CD4-positive, alpha-beta T cell treated with Interleukin-12 subunit alpha and Interleukin-12 subunit beta, for 1 hour (primary cell): ENCODE measurements around the gene INTS4.
"Not testable (repeated sequence)": the region's sequence is repeated elsewhere in the genome, so short reads cannot be mapped to it uniquely, and the experiment has no call there.

ENCODE experiments used
- DNase-seq: peaks from one replicate; pipeline ENCODE4 v3.0.0-alpha.2; 2020

Gene INTS4, protein sequence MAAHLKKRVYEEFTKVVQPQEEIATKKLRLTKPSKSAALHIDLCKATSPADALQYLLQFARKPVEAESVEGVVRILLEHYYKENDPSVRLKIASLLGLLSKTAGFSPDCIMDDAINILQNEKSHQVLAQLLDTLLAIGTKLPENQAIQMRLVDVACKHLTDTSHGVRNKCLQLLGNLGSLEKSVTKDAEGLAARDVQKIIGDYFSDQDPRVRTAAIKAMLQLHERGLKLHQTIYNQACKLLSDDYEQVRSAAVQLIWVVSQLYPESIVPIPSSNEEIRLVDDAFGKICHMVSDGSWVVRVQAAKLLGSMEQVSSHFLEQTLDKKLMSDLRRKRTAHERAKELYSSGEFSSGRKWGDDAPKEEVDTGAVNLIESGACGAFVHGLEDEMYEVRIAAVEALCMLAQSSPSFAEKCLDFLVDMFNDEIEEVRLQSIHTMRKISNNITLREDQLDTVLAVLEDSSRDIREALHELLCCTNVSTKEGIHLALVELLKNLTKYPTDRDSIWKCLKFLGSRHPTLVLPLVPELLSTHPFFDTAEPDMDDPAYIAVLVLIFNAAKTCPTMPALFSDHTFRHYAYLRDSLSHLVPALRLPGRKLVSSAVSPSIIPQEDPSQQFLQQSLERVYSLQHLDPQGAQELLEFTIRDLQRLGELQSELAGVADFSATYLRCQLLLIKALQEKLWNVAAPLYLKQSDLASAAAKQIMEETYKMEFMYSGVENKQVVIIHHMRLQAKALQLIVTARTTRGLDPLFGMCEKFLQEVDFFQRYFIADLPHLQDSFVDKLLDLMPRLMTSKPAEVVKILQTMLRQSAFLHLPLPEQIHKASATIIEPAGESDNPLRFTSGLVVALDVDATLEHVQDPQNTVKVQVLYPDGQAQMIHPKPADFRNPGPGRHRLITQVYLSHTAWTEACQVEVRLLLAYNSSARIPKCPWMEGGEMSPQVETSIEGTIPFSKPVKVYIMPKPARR

DNA sequence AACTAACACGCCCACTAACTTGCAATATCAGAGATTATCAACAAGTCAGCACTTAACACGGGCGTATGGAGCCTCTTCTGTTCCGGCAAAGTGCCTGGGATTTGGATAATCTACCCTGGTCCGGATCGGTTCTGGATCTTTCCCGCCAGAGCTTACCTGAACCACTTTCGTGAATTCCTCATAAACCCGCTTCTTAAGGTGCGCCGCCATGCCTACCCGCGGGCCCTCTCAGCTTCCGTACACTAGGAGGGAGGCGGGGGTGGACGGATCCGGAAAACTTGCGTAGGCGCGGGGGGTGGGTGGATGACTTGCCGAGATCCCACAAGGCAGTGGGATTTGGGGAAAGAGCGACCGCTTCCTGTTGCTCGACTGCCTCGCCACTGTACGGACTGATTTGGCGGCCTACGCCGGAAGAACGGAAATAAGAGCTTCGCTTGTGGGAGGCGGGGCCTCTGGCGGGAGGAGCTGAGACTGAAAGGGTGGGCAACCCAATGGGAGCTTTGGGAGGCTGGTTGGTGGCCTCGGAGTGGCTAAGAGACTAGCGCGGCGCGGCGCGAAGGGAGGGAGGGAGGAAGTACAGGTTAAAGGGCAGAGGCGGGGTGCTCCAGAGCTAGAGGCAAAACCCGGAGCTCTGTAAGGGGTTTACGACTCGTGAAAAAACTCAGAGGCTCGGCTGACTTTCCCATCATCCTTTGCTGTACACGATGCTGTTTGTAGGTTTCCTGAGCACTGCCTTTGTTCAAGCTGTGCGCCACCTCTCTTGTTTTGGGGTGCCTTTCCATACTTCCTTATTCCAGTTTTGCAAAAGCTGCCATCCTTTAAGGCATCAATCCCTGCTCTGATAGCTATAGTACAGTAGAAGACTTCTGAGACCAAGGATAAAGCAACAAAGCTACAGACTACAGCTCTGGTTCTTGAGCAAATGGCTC is at the start of gene INTS4:
TSS of gene INTS4 (minus strand) at position 235 of the 929 bp plus-strand sequence. CDS start at position 210, 25 bp downstream.
- peak; percentile 98 for DNase-seq

DNA sequence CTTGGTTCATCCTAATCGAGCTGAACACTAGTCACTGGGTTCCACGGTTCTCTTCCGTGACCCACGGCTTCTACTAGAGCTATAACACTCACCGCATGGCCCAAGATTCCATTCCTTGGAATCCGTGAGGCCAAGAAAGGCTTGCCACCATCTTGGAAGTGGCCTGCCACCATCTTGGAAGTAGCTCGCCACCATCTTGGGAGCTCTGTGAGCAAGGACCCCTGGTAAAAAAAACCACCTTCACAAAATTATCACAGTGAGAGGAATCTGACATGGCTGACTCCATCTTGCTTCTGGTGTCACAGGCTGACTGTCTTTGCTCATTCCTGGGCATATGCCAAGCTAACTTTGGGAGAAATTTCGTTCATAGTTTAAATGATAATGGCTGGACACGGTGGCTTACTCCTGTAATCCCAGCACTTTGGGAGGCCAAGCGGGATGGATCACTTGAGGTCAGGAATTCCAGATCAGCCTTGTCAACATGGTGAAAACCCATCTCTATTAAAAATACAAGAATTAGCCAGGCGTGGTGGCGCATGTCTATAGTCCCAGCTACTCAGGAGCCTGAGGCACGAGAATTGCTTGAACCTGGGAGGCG is 47.5 kb upstream of the INTS4 start:
- DNase-seq = no peak

DNA sequence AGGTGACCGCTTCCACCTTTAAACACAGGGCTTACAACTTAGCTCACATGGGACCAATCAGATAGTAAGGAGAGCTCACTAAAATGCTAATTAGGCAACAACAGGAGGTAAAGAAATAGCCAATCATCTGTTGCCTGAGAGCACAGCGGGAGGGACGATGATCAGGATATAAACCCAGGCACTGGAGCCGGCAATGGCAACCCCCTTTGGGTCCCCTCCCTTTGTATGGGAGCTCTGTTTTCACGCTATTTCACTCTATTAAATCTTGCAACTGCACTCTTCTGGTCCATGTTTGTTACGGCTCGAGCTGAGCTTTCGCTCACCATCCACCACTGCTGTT is 46.9 kb upstream of the INTS4 start:
- DNase-seq = not testable (repeated sequence)

DNA sequence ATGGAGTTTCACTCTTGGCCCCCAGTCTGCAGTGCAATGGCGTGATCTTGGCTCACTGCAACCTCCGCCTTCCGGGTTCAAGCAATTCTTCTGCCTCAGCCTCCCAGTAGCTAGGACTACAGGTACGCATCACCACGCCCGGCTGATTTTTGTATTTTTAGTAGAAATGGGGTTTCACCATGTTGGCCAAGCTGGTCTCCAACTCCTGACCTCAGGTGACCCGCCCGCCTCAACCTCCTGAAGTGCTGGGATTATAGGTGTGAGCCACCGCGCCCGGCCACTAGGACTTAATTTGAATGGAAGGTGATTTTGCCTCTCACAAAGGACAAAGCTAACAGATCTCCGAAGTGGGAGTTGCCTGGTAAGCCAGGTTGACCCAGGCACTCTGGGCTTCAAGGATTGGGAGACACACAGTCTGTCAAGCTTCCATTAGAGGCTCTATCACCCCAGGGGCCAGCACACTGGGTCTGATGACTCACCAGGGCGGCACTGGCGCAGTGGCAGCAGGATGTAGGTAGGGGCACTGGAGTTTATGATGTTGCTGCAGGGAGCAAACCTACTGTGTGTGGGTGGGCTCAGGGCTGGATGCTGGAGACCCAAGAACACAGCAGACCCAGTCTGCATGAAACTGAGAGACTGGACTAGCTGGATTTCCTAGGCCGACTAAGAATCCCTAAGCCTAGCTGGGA is 46.4 kb upstream of the INTS4 start:
- no peak for DNase-seq

DNA sequence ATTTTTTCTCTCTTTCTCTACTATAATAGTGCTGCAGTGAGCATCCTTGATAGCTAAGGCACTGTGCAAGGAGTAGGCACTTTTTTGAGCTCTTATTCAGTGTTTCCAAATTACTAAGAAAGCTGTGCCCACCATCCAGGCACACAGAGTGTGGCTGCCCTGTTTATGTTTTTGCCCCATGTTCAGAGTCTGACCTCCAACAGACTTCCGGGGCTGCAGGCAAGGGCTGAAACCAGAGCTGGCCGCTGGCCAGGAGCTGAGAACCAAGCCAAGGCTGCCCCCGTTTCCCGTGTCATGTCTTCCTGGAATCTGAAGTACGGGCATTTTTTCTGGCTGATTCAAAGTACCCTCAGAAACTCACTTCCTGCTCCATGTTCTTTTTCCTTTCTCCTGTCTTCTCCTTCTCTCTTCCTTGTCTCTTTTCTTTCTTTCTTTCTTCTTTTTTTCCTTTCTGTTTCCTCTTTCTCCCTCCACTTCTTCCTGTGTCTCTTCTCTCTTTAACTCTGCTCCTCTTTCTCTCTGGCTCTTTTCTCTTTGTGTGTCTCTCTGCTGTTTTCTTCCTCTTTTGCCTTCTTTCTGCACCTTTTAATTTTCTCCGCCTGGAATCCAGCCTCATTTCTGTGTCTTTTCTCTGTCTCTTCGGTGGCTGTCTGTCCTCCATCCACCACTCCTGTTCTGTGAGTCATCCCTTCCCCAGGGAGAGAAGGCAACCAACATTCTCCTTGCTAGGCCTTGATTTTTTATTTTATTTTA is 45.6 kb upstream of the INTS4 start:
- DNase-seq = peak; percentile 4

DNA sequence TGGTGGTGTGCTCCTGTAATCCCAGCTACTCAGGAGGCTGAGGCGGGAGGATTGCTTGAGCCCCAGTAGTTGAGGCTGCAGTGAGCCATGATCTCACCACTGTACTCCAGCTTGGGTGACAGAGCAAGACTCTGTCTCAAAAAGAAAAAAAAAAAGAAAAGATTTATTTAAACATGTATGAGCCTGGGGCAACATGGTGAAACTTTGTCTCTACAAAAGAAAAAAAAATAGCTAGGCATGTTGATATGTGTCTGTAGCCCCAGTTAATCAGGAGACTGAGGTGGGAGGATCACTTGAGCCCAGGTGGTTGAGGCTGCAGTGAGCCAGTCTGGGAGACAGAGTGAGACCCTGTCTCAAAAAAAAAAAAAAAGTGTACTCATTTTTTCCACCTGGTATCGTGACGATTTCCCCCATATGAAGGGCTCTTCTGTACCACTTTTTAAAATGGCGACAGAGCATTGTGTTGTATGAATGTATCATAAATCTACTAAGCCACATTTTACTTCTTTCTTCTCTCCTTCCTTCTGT is 45.0 kb upstream of the INTS4 start:
- no peak for DNase-seq

DNA sequence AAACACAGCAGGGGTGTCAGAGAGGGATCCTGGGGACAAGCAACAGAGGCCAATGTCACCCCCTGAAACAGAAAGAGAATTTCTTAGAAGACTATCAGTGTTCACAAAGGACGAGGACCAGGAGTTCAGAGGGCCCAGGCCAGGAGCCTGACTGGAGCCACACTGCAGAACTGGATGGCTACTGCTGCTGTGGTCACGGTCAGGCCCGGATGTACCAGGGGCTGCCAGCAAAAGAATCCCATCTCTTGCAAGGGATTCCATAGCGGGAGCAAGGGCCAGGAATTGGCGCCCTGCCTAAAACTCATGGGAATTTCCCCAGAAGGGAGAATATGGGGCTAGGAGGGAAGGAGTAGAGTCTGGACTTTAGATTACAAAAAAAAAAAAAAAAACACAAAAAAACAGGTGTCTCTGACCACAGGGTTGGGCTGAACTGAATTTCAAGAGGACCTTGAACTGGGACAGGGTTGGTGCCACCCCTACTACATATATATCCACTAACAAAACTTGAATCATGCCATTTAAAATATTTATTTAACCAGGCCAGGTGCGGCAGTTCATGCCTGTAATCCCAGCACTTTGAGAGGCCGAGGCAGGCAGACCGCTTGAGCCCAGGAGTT is 44.3 kb upstream of the INTS4 start:
- DNase-seq = no peak

DNA sequence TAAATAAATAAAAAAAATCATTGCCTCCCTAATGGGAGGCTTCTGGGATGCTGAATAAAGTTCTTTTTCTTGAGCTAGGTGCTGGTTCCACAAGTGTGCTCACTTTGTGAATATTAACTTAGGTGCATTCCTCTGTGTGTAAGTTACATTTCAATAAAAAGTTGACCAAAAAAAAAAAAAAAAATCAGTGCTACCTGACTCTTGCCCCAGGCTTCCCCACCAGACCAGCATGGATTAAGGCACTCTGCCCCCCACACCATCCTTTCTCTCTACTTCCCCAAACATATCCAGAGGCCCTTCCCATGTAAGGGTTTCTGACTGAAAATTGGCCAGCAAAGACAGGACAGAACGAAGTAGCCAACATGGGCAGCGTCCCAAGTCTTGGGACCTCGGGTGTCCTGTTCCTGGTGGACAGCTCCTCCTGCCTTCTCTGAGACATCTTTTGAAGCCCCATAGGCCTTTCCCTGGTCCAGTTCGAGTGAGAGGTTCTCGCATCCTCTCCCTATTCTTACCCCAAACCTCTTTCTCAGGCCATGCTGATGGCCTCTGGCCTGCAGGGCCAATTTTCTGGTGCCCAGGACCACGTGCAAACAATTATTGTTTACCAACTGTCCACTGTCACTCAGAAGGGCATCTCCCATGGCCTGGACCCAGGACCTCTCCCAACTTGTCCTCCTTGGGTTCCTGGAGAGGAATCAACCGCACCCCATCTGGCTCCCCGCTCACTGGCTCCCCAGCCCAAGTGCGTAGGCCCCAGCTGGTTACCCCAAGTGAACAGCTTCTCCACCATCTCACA is 43.6 kb upstream of the INTS4 start:
- DNase-seq = no peak

DNA sequence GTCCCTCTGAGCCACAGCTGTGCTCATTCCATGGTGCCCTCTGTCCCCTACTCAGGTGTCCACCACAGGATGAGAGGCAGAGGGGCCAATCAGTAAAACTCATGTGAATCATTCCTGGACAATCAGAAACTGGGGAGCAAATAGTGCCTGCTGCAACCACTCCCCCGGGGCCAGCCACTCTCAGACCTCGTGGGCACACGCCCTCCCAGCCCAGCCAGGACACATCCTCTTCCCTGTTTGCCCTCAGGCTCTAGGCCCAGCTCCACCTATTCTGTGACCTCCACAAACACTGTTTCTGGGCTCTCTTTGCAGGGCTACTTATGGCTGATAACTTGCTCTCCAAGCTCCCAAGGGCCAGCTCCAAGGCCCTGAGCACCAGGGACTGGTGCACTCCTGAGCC is 42.6 kb upstream of the INTS4 start:
- DNase-seq = no peak

DNA sequence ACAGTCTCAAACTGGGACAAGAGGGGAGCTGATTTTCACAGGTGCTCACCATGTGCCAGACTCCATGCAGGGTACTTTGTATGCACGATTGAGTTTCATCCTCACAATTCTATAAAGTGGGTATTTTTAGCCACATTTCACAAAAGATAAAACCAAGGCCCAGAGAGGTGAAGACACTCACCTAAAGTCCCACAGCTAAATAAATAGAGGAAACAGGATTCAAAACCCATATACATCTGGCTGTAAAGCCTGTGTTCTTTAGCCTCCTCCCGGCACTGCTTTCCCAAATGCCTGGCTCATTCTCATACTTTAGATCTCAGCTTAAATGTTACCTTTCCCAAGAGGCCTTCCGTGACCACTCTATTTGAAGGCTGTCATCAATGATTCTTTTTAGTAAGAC is 41.8 kb upstream of the INTS4 start:
- DNase-seq = no peak

DNA sequence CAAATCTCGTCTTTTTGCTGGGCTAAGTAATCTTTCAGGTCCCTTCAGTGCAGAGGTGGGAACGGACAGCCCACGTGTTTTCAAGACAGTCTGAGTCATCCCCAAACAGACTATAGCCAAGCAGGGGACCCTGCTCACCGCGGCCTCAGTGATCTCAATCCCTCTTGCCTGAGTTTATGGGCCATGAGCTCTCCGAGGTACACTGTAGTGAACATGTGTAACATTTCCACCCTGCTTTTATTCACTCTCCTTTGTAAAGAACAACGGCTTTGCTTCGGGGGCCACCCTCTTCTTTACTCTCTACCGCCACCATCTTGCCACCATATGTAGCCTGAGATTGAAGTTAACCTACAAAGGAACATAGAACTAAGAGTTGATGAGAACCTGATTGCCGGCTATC is 40.2 kb upstream of the INTS4 start:
- DNase-seq = no peak

DNA sequence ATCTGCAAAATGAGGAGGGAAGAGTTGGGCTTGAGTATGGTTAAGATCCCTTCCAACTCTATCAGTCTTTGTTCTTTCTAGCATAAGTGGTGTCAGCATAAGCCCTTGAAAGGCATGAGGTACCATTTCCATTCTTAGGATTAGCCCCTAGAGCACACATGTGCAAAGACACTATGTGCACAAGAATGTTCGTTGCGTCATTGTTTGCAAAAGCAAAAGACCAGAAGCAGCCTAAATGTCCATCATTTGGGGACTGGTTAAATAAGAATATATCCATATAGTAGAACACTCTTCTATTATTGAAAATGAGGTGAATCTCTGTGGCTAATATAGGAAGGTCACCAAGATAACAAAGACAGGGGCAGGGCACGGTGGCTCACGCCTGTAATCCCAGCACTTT is 38.6 kb upstream of the INTS4 start:
- no peak for DNase-seq

DNA sequence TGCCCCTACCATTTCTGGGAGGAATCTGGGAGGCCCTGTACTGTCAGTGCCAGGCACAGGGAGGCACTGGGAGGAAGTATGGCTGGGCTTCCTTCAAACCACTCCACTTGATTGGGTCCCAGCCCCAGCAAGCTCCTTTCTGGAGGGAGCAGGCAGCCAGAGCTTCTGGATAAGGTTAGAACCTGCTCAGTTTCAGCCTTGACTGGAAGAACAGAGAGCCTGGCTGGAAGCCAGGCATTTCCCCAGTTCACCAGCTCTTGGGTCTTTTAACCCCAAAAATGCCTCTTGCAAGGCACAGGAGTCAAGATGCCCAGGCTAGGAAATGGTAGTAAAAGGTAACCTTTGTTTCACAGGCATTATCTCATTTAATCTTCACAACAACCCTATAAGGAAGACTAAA is 37.6 kb upstream of the INTS4 start:
- no peak for DNase-seq

DNA sequence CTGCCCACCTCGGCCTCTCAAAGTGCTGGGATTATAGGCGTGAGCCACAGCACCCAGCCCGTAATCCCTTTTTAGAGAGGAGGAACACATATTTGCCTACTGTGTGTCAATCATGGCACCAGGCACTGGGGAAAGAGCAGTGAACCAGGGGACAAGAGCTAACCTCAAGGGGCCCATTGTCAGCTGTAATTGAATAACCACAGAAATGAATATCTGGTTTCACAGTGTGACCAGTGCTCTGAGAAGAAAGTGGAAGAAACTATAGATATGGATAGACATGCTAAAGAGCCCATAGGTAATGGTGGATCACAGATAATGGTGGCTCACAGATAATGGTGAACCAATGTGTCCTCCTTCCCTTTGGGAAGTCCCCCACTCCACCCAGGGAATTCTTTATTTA is 37.2 kb upstream of the INTS4 start:
- DNase-seq = no peak

DNA sequence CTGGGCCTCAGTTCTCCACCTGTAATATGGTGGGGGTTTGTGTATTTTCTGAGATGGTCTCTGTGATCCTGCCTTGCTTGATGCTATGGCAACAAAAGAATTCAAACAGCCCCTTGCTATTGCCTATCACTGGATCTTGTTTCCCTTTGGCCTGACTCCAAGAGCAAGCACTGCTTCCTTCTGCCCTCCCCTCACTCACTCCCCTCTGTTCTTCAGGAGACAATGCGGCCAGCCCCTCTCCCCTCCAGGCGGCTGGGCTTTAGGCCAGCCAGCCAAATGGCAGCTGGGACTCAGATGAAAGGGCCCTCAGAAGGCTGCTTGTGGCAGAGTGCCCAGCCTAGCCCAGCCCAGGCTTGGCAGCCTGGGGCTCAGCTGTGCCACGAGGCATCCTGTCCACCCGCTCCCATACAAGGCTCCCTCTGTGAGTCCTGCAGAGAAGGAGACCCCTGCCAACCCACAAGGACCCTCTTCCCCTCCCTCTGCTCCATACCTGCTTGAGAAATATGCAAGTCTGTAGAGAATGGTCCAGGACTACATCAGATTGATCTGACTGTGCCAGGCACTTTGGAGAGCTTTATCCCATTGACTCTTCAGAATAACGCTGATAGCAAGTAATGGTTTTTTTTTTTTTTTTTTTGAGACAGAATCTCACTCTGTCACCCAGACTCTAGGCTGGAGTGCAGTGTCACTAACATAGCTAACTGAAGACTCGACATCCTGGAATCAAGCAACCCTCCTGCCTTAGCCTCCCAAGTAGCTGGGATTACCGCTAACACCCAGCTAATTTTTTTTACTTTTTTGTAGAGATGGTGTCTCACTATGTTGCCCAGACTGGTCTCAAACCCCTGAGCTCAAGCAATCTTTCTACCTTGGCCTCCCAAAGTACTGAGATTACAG is 36.2 kb upstream of the INTS4 start:
- no peak for DNase-seq

DNA sequence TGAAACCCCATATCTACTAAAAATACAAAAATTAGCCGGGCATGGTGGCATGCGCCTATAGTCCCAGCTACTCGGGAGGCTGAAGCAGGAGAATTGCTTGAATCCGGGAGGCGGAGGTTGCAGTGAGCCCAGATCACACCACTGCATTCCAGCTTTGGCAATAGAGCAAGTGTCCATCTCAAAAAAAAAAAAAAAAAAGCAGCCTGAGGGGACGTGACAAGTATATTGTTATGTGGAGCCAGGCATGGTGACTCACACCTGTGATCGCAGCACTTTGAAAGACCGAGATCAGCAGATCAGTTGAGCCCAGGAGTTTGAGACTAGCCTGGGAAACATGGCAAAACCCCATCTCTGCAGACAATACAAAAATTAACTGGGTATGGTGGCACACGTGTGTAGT is 34.0 kb upstream of the INTS4 start:
- DNase-seq = not testable (repeated sequence)

DNA sequence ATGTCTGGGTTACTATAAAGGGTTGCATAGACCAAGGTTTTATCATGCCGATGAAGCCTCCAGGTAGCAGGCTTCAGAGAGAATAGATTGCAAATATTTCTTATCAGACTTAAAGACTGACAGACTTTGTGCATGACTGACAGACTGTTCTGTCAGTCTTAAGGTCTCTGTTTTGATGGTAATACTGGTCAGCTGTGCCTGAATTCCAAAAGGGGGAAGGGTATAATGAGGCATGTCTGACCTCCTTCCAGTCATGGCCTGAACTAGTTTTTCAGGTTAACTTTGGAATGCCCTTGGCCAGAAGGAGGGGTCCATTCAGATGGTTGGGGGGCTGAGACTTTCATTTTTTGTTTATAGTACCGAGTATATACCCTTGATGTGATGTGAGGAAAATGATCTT is 33.3 kb upstream of the INTS4 start:
- no peak for DNase-seq

DNA sequence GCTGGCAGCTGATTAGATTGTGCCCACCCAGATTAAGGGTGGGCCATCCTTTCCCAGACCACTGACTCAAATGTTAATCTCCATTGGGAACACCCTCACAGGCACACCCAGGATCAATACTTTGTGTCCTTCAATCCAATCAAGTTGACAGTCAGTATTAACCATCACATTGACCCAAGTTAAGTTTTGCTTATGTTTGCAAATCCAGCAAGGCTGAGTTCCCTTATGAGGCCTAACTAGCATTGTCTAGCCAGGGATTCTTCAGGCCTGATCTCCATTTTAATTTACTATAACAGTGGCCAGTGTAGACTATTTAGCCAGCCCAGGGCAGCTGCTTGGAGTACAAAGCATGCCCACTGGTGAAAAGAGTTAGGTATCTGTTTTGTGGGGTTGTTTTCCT is 30.9 kb upstream of the INTS4 start:
- DNase-seq = no peak
